Measurements from ENCODE around the gene SYCP3. TPM values are rescaled to one million over a fixed set of nuclear protein-coding genes. Genes with fewer than 3 reads are reported as not detected.

The SYCP3 gene
- 0.13 TPM in 1 of 5 replicates, not detected in the others for total RNA-seq (2022; extraction: Qiagen RNA extraction)

DNA sequence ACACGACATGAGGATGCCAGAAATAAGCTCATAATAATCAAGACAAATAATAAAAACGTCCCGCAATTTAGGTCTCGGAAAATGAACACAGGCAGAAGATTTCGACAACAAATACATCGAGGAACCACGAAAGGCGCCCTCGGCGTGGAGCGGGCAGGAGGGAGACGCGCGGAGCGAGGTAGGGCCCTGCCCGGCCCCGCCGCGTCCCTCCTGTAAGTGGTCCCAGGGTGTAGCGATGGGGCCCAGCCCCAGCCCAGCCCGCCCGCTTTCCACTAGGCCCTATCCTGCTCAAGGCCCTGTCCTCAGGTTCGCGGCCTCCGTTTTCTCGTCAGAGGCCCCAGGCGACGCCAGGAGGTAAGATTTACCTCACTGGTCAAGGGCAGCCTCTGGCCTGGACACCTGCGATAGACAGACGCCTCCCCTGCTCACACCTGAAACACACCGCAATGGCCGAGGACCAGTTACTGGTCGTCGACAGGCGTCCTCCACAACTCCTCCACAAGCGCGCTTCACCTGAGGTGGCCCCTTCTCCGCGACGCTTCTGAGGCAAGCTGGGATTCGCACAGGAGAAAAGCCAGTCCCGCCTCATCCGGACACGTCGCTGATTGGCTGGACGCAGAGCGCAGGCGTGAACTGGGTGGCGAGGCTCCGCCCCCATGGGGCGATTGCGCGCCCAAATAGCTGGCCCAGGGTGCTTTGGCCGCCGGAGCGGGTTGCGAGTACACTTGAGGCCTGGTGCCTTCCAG lies at the start of gene SYCP3:
Gene SYCP3 (minus strand): TSS at position 543 of the 746 bp plus-strand sequence. CDS start 1,527 bp downstream, outside the sequence.

DNA sequence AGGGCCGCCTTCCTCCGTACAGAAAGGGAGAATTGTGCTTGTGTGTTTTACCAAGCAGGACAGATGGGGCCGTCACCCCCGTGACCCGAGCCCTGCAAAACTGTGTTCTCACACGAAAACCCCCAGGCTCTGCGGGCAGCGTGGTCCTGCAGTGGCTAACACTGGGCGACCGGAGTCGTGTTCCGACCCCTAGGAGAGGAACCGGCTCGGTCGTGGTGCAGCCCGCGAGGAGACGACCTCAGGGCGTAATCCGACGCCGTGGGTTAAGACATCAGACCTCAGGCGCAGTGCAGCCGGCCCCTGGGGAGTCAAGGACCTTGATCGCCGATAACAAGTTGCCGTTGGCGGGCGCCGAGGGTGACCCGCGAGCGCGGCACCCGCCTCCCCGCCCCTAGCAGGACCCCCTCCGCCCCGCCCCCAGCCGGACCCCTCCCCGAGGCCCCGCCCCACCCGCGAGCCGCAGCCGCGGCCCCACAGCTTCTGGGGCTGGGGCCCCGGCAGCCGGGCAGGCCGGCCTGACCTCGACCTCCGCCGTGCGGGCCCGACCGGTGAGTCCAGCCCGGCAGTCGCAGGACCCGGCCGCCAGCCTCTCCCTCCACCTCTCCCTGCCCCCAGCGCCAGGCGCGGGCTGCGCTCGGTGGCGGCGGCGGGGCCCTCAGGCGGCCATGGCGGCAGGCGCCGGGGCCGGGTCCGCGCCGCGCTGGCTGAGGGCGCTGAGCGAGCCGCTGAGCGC lies 41.9 kb downstream of the SYCP3 start, which contains the start of gene CHPT1:
Gene CHPT1 (plus strand): TSS at position 444 of the 733 bp plus-strand sequence. CDS start 222 bp downstream, at position 666.

Other genes with a start within 250 kb of the SYCP3 start
- 0.05 TPM in 1 of 5 replicates, not detected in the others for gene MYBPC1, start 144.5 kb downstream of the SYCP3 start, total RNA-seq (2022; extraction: Qiagen RNA extraction)
- gene CHPT1, start 41.8 kb downstream of the SYCP3 start, total RNA-seq (2022; extraction: Qiagen RNA extraction): 48.8 to 71.4 TPM (median 68.9 TPM) in 5 replicates
- gene GNPTAB, start 91.5 kb upstream of the SYCP3 start, total RNA-seq (2022; extraction: Qiagen RNA extraction): 11.7 to 15.9 TPM (median 14.0 TPM) in 5 replicates
- gene DRAM1, start 138.1 kb upstream of the SYCP3 start, total RNA-seq (2022; extraction: Qiagen RNA extraction): 20.6 to 27.4 TPM (median 24.8 TPM) in 5 replicates